Pancreas (tissue), 10 donors: ENCODE measurements around the gene PDE7B. TPM values are rescaled to one million over a fixed set of nuclear protein-coding genes. Genes with fewer than 3 reads are reported as not detected.

ENCODE experiments used
- ATAC-seq, 4 donors: fragments of 200-7000 bp; cut with Tn5 transposase; one replicate each; pipeline versions ENCODE4 v1.8.0 to v1.9.1; 2020; ENCODE audit warnings: mild to moderate bottlenecking in 4 of 4, moderate library complexity in 4 of 4
- DNase-seq, 6 donors: peaks; one replicate each; pipeline ENCODE4 v3.0.0-alpha.2; 2020
- FAIRE-seq: peaks from 2 replicates; lab custom pipeline; 2012; peaks lifted over from hg19 to GRCh38; lab: Jason Lieb, UNC
- H3K27ac ChIP-seq, 4 donors: fragments of 200-600 bp; sonication (generic); 1 replicate in 3 of 4; 2 replicates in 1 of 4; pipeline versions ENCODE4 v1.5.0 to v1.8.0; 2020
- H3K27me3 ChIP-seq, 4 donors: fragments of 200-600 bp; one replicate each; pipeline ENCODE4 v1.8.0; 2021
- H3K36me3 ChIP-seq, 3 donors: fragments of 200-600 bp; sonication (generic) in 1 of 3; one replicate each; pipeline versions ENCODE4 v1.5.0 to v1.8.0; 2020 to 2021
- H3K4me1 ChIP-seq, 3 donors: fragments of 200-600 bp; one replicate each; pipeline ENCODE4 v1.8.0; 2021
- H3K4me3 ChIP-seq, 4 donors: fragments of 200-600 bp; sonication (generic) in 2 of 4; one replicate each; pipeline versions ENCODE4 v1.5.0 to v1.8.0; 2020 to 2021
- H3K9me3 ChIP-seq, 4 donors: fragments of 200-600 bp; one replicate each; pipeline ENCODE4 v1.8.0; 2021
- CTCF ChIP-seq, 4 donors: fragments of 200-600 bp; sonication (generic) in 3 of 4; IDR thresholded peaks; one replicate each; pipeline versions ENCODE4 v1.5.0 to v1.8.0; 2021; ENCODE audit warnings: antibody characterized with exemption in 4 of 4
- WGBS, 2 donors: extraction: QIAGEN DNeasy Blood & Tissue Kit; methylation state at CpG; one replicate each; pipeline ENCODE4 v1.1.7; 2013; 5-methylcytosine and 5-hydroxymethylcytosine counted together
- intact Hi-C, 3 donors: fragments of 100-400 bp; cut with DNase I; formaldehyde crosslinking; loops; one replicate each; pipeline versions ENCODE4 v1.11.1 to v1.14.2; 2022
- polyA plus RNA-seq, 2 donors: library from polyadenylated mRNA; stranded (reverse); fragments of 200-250 nt; gene quantifications; one replicate each; pipeline ENCODE4 v1.2.3, GENCODE V29; 2013
- total RNA-seq, 6 donors: library from RNA; stranded (reverse); fragmentation: NEBNext Ultra II Directional in 4 of 6; extraction: Animal tissue kit (Norgen Biotek cat#: 25700) in 4 of 6; gene quantifications; one replicate each; pipeline versions ENCODE4 v1.2.1 to v1.2.4, GENCODE V29; 2021 to 2023
- donor health status: healthy with polysubstance abuse.
- donor health status: DM: no; HTN: no; CAD: no; lungs with moderate emphysema.
- donor health status: DM: no; HTN: no; CAD: no.
- donor health status: control.
- donor health status: control.
- donor health status: Bipolar disorder and iron deficiency.
- donor health status: DM: yes; HTN: yes; CAD: no.
- donor health status: DM: no; HTN: no; CAD: no.
- donor health status: DM: no; HTN: no; CAD: no.
- donor health status: DM: yes; HTN: yes; CAD: no.

The PDE7B gene
- total and polyA plus RNA-seq, 8 donors, result 0.38 to 1.7 (median 0.76) TPM

DNA sequence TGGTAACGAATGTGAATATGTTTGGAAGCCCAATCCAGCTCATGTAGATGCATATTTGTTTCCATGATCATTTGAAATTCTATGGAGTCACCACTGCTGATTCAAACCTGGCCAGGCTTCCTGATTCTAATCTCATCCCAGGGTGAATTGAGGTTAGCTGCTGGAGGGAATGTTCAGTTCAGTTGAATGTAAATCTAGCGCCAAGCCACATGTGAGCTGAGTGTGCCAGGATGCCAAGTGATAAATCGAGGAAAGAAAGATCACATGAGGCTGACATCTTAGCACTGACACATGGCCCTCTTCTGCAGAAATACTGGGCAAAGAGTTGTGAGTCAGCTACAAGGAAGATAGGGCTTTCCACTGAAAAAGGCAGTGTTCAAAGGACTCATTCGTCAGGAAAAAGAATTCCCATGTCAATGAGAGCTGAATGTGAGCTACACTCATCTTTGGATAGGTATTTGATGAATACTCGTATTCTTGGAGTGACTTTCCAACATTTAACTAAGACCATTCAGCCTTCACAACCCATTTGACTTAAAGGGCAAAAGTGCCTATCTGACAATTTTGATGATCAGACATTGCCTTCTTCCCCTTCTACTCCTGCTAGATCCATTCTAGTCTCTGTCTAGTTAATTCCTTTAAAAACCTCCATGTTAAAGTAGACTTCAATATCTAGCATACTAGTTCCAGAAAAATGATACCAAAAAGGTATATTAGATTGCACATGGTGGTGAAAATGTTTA, 226.5 kb downstream of the PDE7B start:
- intact Hi-C loops, result no loop called here
- no peak for FAIRE-seq
- no peak overlapping the region for H3K27ac ChIP-seq
- DNase-seq, result no peak
- WGBS, 2 donors, result 73 to 81% methylated on average over 5 of the region's 5 CpGs
- no peaks in the 10 kb centered on the region for H3K9me3 ChIP-seq
- no peak overlapping the region for H3K4me3 ChIP-seq
- ATAC-seq, result no peak
- H3K36me3 ChIP-seq, result no peaks in the 10 kb centered on the region
- TF ChIP-seq CTCF (IDR thresholded peaks at IDR 0.05), result no peak
- H3K27me3 ChIP-seq, result no peaks in the 10 kb centered on the region
- H3K4me1 ChIP-seq, result peaks cover 0 to 7% (median 0%) of the 10 kb centered on the region in 3 donors

DNA sequence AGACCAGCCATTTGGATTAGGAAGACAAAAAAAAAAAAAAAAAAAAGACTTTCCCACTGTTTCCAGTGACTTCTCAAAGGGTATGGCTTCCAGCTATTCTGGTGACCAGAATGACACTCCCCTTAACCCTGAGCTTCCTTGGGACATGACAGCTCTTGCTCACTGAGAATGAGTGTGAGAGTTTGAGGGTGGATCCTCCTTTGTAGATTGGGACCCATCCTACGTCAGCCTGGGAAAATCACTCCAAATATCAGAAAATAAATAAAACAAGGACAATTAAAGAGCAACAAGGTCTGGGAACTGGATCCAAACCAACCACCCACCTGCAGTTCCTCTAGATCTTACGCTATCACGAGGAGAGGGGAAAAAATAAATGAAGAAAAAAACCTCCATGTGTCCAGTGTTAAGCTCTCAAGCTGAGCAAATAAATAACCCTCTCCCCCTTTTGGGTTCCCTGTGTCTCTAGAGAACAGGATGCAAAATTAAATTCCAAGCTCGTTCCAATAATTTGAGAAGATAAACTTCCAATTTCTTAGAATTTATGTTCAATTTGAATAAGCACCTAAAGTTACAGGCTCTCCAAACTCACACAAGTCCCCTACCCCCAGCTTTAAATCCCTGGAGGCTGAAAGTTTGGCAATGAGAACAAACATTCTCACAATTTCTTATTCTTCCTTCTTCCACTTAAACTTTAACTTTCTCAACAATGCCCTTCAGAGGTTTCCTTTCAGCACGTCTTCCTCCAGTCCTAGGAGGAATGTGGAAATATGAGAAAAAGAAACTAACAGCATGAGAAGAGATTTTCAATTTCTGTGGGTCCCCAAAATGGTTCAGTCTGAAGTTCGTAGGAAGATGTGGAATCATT, 228.4 kb downstream of the PDE7B start:
- peaks cover 0 to 7% (median 0%) of the 10 kb centered on the region in 3 donors for H3K4me1 ChIP-seq
- no peak for TF ChIP-seq CTCF (IDR thresholded peaks at IDR 0.05)
- no peaks in the 10 kb centered on the region for H3K36me3 ChIP-seq
- DNase-seq, result no peak
- FAIRE-seq, result no peak
- intact Hi-C loops, result no loop called here
- no peaks in the 10 kb centered on the region for H3K27me3 ChIP-seq
- peak in 3 of 4 donors; percentile 21 to 72 (median 31) for ATAC-seq
- no peak overlapping the region for H3K4me3 ChIP-seq
- no peak overlapping the region for H3K27ac ChIP-seq
- 39 to 43% methylated on average over 6 of the region's 6 CpGs for WGBS, 2 donors
- no peaks in the 10 kb centered on the region for H3K9me3 ChIP-seq

DNA sequence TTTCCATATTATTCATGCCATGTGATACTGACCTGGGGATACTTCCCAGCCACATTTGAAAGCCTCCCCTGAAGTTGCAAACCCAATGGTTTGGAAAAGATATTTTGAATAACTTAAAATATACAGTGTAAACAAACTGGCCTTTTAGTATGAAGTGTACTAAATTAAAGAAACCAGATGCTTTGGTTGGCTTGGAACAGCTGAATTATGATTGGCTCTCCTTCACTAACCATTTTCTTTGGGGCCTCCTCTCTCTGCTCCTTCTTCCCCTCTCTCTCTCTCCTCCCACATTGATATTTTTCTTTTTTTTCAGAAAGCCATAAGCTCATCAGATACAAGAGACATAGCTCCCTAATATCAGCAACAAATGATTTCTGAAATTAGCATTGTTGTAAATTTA, 232.0 kb downstream of the PDE7B start:
- H3K27ac ChIP-seq, result no peak overlapping the region
- H3K27me3 ChIP-seq, result no peaks in the 10 kb centered on the region
- H3K36me3 ChIP-seq, result no peaks in the 10 kb centered on the region
- H3K4me3 ChIP-seq, result no peak overlapping the region
- no peak for TF ChIP-seq CTCF (IDR thresholded peaks at IDR 0.05)
- H3K4me1 ChIP-seq, result peaks cover 0 to 7% (median 0%) of the 10 kb centered on the region in 3 donors
- no peaks in the 10 kb centered on the region for H3K9me3 ChIP-seq
- ATAC-seq, result no peak
- intact Hi-C loops, result no loop called here
- FAIRE-seq, result no peak
- DNase-seq, result no peak

- no peaks in the 10 kb centered on the region for H3K36me3 ChIP-seq
- 59 to 68% methylated on average over 1 of the region's 1 CpG for WGBS, 2 donors
- FAIRE-seq (no peak), DNase-seq (no peak), ATAC-seq (no peak)
- no peak for TF ChIP-seq CTCF (IDR thresholded peaks at IDR 0.05)
- intact Hi-C loops, result no loop called here
- no peaks in the 10 kb centered on the region for H3K9me3 ChIP-seq
- no peaks in the 10 kb centered on the region for H3K27me3 ChIP-seq
- peaks cover 0 to under 1% (median 0%) of the 10 kb centered on the region in 3 donors for H3K4me1 ChIP-seq
- H3K27ac ChIP-seq, result no peak overlapping the region
- H3K4me3 ChIP-seq, result no peak overlapping the region
Observed at GRCh38 chr6:136084403-136084802, 232.9 kb downstream of the PDE7B start.
